GM21515 (cell line): ENCODE measurements around the gene ANKS1B.

ENCODE experiments used
- ATAC-seq: cut with Tn5 transposase; IDR thresholded peaks from one replicate; pipeline ENCODE4 v1.9.1; 2021; ENCODE audit not compliant: unreplicated experiment

Gene ANKS1B

GRCh38 chr12:98748463-98748862 lies 1236.3 kb downstream of the ANKS1B start:
- ATAC-seq = no peak

DNA sequence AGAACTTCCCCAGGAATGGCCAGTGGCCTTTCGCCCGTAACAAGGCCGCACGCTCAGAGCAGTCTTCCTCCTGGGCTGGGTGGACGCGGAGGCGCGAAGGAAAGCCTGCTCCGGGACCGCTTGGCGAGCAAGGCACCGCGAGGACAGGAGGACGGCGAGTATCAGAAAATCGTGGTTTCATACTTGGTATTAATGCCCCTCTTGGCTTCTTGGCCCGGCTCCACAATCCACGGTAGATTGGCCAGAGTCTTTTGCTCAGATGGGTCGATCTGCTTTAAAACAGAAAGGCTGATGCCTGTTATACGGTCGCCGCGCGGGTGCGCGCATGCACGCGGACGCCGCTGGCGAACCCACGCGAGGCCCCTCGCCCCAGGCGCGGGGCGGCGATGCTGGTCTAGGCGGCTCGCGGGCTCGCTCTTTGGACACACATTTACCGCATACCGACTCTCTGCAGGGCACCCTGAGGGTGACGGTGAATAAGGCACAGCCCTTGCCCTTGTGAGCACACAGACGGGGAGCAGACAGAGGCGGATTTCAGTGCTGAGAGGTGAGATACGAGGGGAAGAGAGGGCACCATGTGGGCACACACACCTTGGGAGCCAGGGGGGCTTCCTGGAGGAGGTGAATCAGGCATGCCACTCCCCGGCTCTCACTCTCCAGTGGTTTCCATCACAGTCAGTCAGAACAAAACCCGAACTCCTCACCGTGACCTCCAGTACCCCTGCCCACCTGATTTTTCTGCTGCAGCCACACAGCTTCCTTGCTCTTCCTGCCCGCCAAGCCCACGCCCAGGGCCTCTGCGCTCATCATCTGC lies 1239.0 kb downstream of the ANKS1B start:
- peak; percentile 49 for ATAC-seq

- no peak for ATAC-seq
These were observed 1240.1 kb downstream of the ANKS1B start for GRCh38 chr12:98744680-98745079.

- ATAC-seq = peak; percentile 53
These were observed 1241.3 kb downstream of the ANKS1B start for GRCh38 chr12:98743362-98743953.

DNA sequence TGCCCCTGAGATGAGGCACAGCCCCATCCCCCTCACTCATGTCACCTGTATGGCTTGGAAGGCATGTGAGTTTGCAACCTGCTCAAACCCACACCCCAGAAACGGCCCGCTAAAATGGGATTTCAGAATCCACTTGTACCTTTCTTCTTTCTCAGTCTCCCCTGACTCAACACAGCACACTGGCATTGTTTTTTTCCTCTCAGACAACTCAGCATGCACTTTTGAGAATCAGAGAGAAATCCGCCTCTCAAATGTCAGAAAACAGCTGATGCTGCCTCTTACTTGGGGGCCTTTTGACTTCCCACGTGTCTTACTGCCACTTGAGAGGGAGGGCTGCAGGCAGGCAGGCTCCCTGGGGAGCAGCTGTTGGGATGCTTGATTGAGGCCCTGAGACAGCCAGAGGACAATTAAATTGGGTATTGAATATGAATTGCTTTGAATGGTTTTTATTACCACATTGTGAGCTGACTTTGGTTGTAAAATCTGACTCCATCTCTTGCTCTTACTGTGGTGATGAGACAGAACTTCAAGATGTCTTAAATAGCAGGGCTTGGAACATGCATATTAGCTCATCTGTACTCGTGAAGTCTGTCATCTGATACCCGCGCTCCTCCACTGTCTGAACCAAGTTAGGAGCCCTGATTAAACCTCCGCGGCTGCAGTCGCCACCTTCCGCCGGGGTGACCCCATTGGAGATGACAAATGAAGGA lies 1243.0 kb downstream of the ANKS1B start:
- no peak for ATAC-seq

DNA sequence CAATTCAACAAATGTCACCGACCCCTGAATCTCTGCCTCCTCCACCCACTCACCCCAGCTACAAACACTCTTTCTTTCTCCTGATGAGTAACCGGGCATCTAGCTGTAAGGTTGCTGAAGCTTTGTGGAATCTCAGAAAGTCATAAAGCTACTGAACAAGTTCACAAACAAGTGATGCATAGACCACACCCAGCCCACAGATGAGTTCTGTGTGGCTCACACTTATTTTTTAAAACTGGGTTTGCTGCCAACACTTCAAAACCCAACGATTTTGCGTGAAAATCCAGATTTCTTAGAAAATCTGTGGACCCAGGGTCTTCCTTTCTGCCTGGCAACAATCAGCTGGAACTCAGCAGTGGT lies 1243.6 kb downstream of the ANKS1B start:
- ATAC-seq = no peak

DNA sequence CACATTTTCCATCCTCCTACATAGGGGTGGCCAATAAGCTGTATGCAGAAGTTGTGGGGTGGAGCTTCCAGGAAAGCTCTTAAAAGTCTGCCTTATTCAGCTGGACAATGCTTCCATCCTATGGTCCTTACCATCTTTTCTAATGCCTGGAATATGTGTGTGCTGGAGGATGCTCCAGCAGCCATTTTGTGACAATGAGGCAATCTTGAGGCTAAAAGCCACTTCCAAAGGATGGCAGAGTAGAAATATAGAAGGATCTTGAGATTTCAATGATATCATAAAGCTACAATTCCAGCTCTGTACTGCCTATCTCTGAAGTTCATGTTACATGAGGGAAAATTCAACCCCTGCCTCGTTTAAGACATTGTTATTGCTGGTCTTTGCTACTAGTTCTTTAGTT lies 1244.0 kb downstream of the ANKS1B start:
- ATAC-seq = no peak

GRCh38 chr12:98738539-98738938 lies 1246.2 kb downstream of the ANKS1B start:
- ATAC-seq = no peak

GRCh38 chr12:98738002-98738401 lies 1246.7 kb downstream of the ANKS1B start:
- ATAC-seq = no peak

DNA sequence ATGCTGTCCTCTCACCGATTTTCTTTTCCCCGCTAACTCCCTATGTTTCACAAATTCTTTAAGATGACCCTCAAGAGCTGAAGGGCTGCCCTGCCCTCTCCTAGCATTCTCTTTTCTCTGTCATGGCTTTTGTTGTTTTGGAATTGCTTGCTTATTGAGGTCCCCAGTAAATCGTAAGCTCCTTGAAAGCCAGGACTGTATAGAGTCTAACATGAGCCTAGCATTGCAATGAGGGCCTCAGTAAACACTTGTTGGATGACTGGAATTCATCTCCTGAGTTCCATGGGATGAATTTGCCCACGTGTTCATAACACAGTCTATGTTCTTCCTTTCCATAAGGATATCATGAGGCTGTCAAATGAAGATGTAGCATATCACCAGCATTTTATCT lies 1247.4 kb downstream of the ANKS1B start:
- no peak for ATAC-seq

DNA sequence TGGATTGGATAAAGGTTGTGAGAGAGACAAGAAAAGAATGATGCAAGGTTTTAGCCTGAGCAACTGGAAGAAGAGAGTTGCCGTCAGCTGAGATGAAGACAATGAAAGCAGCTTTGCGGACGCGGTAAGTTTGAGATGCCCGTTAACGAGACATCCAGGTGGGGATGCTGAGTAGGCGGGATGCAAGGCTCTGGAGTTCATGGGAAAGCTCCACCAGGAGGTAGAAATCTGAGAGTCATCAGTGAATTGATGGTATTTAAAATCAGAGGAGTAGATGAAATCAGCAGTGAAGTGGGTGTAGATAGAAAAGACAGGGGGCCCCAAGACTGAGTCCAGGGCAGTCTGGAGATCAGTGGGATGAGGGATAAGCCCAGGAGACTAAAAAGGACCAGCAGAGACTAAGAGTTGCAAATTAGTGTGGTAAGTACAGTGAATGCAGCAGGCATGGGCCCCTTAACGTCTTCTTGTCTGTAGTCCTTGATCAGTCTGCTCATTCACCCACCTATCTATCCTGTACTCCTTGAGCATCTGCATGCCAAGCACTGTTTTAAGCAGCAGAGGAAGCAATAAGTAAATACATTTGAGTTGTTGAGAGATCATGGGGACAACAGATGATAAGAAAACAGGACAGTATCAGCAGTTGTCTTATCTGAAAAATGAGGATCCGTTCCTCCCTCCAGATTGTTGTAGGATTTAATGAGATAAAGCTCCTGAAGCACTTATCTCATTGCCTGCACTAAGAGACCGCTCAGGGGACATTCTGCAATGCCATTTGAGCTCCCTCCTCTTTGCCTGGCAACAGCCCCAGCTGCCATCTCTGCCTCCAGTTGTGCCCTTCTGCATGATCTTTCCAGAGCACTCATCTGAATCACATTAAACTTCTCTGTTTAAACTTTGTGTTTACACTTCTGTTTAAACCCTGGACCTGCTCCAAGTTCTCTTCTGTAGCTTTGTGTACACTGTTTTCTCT lies 1248.1 kb downstream of the ANKS1B start:
- no peak for ATAC-seq

GRCh38 chr12:98735821-98736220 lies 1248.9 kb downstream of the ANKS1B start:
- no peak for ATAC-seq

- ATAC-seq = no peak
These were observed 1250.9 kb downstream of the ANKS1B start for GRCh38 chr12:98733667-98734350.

DNA sequence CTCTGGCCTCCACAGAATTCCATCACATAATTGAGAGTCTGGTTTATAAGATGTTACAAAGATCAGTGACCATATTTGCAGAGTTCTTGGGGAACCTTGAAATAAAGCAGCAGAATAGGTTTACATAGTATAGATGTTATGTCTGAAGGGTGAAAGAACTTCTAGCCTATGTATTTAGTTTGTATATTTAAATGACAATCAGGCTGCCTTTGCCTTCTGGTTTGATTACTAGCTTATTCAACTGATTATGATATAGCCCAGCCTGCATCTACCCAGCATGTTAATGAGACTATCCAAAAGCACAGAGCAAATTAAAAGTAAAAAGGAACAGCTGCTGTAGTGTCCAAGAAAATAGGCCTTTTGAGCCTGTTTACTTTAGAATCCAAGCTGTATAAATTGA lies 1254.3 kb downstream of the ANKS1B start:
- ATAC-seq = no peak

- no peak for ATAC-seq
These were observed 1257.5 kb downstream of the ANKS1B start for GRCh38 chr12:98727196-98727595.

- ATAC-seq = no peak
These were observed 1259.1 kb downstream of the ANKS1B start for GRCh38 chr12:98725476-98726247.

DNA sequence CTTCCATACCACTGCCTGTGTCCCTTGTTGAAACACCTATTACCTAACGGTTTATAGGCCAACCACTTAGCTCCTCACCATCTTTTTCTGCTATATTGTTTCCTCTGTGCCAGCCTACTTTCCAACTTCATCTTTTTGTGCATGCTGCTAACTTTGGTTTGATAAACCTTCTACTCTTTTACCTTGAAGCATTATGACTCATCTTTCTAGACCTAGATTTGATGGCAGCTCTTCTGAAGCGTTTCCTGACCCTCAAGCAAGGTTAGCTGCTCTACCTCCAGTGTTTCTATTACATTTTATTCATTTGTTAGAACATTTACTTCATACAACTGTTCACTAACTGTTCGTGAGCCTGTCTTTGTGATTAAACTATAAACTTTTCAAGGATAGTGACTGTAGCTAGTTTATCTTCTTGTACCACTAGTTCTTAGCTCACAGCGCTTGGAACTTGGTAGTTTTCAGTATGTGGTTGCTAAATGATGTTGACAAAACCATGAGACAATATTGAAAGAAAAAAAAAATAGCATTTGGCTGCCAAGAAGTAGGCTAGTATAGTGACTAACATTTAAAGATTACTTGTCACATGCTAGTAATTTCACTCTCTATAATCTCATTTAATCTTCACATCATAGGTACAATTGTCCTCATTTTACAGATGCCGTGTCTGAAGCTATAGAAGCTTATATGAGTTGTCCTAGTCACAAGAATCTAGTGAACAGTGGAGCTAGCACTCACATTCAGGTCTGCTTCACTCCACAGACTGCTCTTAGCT lies 1260.2 kb downstream of the ANKS1B start:
- ATAC-seq = no peak

DNA sequence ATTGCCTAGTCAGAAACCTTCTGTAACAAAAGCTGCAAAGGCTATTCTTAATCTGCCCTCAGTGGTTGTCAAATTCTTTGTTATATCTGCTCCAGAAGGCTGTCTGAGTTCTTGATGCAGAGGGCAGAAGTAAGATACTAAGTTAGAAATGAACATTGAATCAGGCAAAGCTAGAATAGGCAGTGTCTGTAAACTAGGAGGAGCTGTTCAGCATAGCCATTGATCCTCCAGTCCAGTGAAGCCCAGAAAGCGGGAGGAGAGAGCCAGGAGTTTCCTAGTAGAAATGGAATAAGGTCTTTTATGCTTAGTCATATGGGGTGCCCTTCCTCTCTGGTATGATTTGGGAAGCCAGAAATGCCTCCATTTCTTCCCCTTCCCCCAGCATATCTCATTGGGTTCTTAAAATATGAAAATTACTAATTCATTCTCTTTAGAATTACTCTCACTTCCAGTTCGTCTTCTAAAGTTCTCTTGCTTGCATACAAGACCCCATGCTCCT lies 1263.5 kb downstream of the ANKS1B start:
- no peak for ATAC-seq
